Measurements from ENCODE around the gene ALDH1A1.

Gene ALDH1A1

DNA sequence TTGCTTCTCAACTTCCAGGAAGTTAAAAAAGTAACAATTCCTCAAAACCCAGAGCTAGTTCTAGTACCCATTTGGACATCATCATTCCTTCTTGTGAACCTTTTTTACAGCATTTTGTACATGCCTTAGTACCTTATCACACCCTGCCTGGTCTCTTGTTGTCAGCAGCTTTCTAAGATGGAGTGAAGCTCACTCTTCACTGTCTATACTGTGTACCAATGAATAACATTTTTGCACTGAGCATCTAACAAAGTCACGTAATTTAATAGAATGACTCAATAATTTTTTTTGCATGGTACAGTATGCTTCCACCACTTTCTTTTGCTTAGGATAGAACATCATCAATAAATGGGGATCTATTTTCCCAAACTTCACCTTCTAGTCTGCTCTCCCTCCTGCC is 29.8 kb downstream of the ALDH1A1 start:
- no peak for DNase-seq (ENCODE audit: low read depth)
- TF ChIP-seq, protein P1, sequence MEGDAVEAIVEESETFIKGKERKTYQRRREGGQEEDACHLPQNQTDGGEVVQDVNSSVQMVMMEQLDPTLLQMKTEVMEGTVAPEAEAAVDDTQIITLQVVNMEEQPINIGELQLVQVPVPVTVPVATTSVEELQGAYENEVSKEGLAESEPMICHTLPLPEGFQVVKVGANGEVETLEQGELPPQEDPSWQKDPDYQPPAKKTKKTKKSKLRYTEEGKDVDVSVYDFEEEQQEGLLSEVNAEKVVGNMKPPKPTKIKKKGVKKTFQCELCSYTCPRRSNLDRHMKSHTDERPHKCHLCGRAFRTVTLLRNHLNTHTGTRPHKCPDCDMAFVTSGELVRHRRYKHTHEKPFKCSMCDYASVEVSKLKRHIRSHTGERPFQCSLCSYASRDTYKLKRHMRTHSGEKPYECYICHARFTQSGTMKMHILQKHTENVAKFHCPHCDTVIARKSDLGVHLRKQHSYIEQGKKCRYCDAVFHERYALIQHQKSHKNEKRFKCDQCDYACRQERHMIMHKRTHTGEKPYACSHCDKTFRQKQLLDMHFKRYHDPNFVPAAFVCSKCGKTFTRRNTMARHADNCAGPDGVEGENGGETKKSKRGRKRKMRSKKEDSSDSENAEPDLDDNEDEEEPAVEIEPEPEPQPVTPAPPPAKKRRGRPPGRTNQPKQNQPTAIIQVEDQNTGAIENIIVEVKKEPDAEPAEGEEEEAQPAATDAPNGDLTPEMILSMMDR (conservative IDR thresholded peaks at IDR 0.05; ENCODE audit: low read depth, low read length) = no peak
- H3K4me3 ChIP-seq (ENCODE audit: low read depth, low read length) = no peak overlapping the region

DNA sequence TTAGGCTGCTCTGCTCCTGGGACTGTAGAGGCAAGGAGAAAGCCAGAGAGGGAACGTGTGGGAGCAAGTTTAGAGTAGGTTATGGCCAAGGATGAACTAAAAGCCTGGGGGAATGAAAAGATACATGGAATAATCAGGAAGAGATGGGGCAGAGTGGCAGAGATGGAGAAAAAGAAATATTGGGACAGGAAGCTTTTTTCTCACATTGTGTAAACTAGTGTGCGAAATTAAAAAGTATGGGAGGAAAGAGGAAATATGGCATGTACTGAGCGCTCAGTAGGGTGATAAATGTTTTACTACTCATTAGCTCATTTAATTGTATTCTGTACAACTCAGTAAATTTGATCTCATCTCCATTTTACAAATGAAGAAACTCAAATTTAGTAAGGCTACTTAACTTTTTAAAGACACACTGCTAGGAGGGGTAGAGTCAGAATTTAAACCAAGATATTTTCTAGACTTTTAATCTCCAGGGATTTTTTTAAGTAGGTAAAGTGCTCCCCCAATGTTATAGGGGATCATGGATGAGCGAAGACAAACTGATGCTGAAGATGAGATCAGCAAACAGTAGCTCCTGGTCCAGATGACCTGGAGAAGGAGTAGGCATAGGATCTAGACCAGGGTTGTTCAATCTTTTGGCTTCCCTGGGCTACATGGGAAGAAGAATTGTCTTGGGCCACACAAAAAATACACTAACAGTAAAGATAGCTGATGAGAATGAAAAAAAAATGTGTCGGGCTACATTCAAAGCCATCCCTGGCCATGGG is 30.8 kb downstream of the ALDH1A1 start:
- H3K4me3 ChIP-seq (ENCODE audit: low read depth, low read length) = no peak overlapping the region
- no peak for DNase-seq (ENCODE audit: low read depth)
- TF ChIP-seq, protein P1 (conservative IDR thresholded peaks at IDR 0.05; ENCODE audit: low read depth, low read length) = no peak

DNA sequence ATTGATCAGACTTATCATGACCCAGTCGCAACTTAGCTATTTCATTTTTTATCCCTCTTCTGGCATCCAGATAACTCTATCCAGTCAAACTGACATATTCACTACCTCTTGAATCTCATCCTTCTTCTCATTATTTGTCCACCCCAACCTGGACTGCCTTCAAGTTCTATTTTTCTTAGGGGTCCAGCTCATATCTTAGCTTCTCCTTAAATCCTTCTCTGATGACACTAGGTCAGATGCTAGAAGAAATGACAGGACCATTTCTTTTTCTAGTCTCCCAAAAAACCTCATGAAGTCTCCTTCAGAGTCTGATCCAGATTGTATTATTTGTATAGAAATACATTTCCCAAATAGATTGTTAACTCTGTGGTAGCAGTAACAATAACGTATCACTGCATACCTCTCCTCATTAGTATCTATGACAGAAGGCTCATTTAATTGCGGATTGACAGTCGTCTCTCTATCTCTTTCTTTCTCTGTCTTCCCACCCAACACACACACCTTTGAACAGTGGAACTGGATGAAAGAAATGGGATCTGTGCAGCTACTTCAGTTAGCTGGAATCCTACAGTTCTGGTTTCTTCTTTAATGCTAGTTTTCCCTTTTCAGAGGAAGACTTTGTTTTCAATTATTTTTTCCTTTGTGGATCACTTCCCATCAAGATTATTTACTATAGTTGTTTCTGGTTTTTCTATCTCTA is 33.5 kb downstream of the ALDH1A1 start:
- DNase-seq (ENCODE audit: low read depth) = no peak
- TF ChIP-seq, protein P1 (conservative IDR thresholded peaks at IDR 0.05; ENCODE audit: low read depth, low read length) = no peak
- no peak overlapping the region for H3K4me3 ChIP-seq (ENCODE audit: low read depth, low read length)

DNA sequence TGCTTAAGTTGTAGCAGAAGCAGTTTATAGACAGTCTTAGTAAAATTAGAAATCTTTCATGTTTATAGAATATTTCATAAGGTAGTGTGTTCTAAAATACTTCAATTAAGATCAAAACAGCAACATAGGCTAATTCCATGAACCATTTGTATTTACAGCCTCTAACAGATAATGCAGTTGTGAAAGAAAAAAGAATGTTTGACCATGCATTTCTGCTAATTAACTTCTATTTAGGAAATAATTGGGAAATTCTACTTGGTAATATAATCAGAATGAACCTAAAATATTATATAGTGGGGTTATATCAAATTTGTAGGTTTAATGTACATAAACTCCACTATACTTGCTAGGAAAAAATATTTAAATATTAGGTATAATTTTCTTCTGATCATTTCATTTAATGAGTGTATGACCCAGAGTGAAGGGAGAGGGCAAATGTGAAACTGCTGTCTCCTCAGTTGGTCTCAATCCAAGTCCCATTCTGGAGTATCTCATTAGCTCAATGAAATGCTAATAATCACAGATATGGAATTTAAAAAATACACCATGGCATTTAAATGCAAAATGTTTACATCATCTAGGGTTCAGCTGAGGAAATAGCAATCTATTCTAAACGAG is 34.9 kb downstream of the ALDH1A1 start:
- TF ChIP-seq, protein P1 (conservative IDR thresholded peaks at IDR 0.05; ENCODE audit: low read depth, low read length) = no peak
- H3K4me3 ChIP-seq (ENCODE audit: low read depth, low read length) = no peak overlapping the region
- DNase-seq (ENCODE audit: low read depth) = no peak

DNA sequence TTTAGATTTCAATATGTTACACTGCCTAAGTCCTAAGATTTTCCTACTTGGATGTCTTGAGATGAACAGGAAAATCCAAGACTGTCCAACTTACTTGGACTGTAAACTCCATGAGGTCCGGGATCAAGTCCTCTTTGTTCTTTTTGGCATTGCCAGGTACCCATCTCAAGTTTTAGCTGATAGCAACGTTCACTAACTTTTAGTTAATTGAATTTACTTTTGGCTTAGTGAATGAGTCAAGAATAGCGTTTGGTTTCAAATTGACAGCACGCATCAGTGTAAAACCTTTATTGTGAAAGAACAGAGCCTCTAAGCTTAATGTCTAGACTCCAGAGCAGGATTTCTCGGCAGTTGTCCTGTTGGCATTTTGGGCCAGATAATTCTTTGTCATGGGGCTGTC is 37.2 kb downstream of the ALDH1A1 start:
- H3K4me3 ChIP-seq (ENCODE audit: low read depth, low read length) = no peak overlapping the region
- no peak for DNase-seq (ENCODE audit: low read depth)
- TF ChIP-seq, protein P1 (conservative IDR thresholded peaks at IDR 0.05; ENCODE audit: low read depth, low read length) = no peak

DNA sequence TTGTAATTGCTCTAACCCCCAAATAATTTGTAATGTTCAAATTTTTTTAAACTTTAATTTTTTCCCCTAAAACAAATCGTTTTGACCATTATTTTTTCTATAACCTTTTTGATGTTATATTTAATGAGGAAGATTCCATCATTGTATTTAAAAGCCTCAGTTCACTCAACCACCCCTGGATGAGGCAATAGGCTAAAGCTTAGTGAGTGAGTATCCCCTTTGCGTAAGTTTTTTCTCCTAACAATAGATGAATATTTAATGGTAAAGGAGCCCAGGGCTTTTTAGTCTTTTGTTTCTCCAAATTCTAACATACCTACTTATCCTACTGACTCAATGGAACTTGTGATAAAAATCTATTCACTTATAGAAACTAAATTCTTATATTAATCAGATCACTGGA is 38.1 kb downstream of the ALDH1A1 start:
- TF ChIP-seq, protein P1 (conservative IDR thresholded peaks at IDR 0.05; ENCODE audit: low read depth, low read length) = no peak

More for the DNA sequence above, 38.1 kb downstream of the ALDH1A1 start:
- H3K4me3 ChIP-seq (ENCODE audit: low read depth, low read length) = no peak overlapping the region
- DNase-seq (ENCODE audit: low read depth) = no peak
